Caco-2 (cell line): ENCODE measurements around the gene B3GLCT. TPM values are rescaled to one million over a fixed set of nuclear protein-coding genes. Genes with fewer than 3 reads are reported as not detected.

Source experiments
- BruUV-seq: library from RNA; stranded (reverse); fragments of 400-500 nt; replicated peaks from 2 replicates; lab custom pipeline; 2021; lab: Mats Ljungman, UMichigan
- CTCF ChIA-PET: fragments of 300-600 bp; sonication (Branson Sonifier 250); formaldehyde crosslinking; loops from one replicate; lab custom pipeline; 2022; ENCODE audit warnings: antibody characterized with exemption; lab: Charles Lee
- POLR2A ChIA-PET: fragments of 300-600 bp; sonication (Branson Sonifier 250); formaldehyde crosslinking; loops from one replicate; lab custom pipeline; 2022; ENCODE audit warnings: antibody characterized with exemption; lab: Charles Lee
- DNase-seq, 2 experiments: peaks; one replicate each; pipeline versions ENCODE4 v3.0.0 to v3.0.0-alpha.2; 2020 to 2022
- H3K27me3 ChIP-seq: replicated peaks from 2 replicates; pipeline ENCODE4 v1.6.0; 2011; ENCODE audit warnings: low read length; ENCODE audit not compliant: control insufficient read depth, insufficient read depth
- H3K36me3 ChIP-seq: 2 replicates; pipeline ENCODE4 v1.5.1; 2011; ENCODE audit warnings: low read length; ENCODE audit not compliant: control insufficient read depth, insufficient read depth
- H3K4me1 ChIP-seq: fragments of 250-450 bp; sonication (Bioruptor Pico); 2 replicates; pipeline ENCODE4 v1.5.1; 2020; ENCODE audit warnings: mild to moderate bottlenecking
- H3K4me3 ChIP-seq: 2 replicates; pipeline ENCODE4 v1.5.1; 2011; ENCODE audit warnings: low read depth, mild to moderate bottlenecking, control low read depth, low read length
- H3K9me3 ChIP-seq: fragments of 250-450 bp; sonication (Bioruptor Pico); 2 replicates; pipeline ENCODE4 v1.5.1; 2020; ENCODE audit warnings: mild to moderate bottlenecking, moderate library complexity
- H3K27ac Mint-ChIP-seq: one replicate; pipeline ENCODE4 v1.8.0; 2022; ENCODE audit warnings: mixed read lengths; ENCODE audit not compliant: unreplicated experiment
- H3K27me3 Mint-ChIP-seq: one replicate; pipeline ENCODE4 v1.8.0; 2022; ENCODE audit warnings: mixed read lengths; ENCODE audit not compliant: insufficient read depth, unreplicated experiment
- H3K36me3 Mint-ChIP-seq: one replicate; pipeline ENCODE4 v1.8.0; 2022; ENCODE audit warnings: mild to moderate bottlenecking, mixed read lengths; ENCODE audit not compliant: insufficient read depth, unreplicated experiment
- H3K4me1 Mint-ChIP-seq: one replicate; pipeline ENCODE4 v1.8.0; 2022; ENCODE audit warnings: low read depth, mixed read lengths; ENCODE audit not compliant: unreplicated experiment
- H3K4me3 Mint-ChIP-seq: one replicate; pipeline ENCODE4 v1.8.0; 2022; ENCODE audit warnings: mild to moderate bottlenecking, moderate library complexity, mixed read lengths; ENCODE audit not compliant: unreplicated experiment
- H3K9me3 Mint-ChIP-seq: one replicate; pipeline ENCODE4 v1.8.0; 2022; ENCODE audit warnings: mixed read lengths; ENCODE audit not compliant: unreplicated experiment
- intact Hi-C: fragments of 100-400 bp; cut with micrococcal nuclease; formaldehyde crosslinking; loops from one replicate; pipeline ENCODE4 v1.10.0; 2022; ENCODE audit not compliant: unreplicated experiment
- total RNA-seq: library from RNA; stranded (reverse); gene quantifications from 2 replicates; pipeline ENCODE4 v1.2.3, GENCODE V29; 2022
- TF ChIP-seq, protein P1 (sequence below), 2 experiments: fragments of 200-600 bp in 1 of 2; IDR thresholded peaks; 1 replicate in 1 of 2; 2 replicates in 1 of 2; pipeline versions ENCODE4 v1.5.1 to v1.8.0; 2011 to 2022; ENCODE audit warnings: antibody characterized with exemption in 1 of 2, control low read depth in 1 of 2, inconsistent platforms in 1 of 2, low read depth in 1 of 2, low read length in 1 of 2, mild to moderate bottlenecking in 1 of 2, moderate library complexity in 1 of 2; ENCODE audit not compliant: insufficient read depth in 1 of 2, severe bottlenecking in 1 of 2, unreplicated experiment in 1 of 2

B3GLCT gene
- total RNA-seq, 1 experiment from 2014 or later, result 4.5 TPM

DNA sequence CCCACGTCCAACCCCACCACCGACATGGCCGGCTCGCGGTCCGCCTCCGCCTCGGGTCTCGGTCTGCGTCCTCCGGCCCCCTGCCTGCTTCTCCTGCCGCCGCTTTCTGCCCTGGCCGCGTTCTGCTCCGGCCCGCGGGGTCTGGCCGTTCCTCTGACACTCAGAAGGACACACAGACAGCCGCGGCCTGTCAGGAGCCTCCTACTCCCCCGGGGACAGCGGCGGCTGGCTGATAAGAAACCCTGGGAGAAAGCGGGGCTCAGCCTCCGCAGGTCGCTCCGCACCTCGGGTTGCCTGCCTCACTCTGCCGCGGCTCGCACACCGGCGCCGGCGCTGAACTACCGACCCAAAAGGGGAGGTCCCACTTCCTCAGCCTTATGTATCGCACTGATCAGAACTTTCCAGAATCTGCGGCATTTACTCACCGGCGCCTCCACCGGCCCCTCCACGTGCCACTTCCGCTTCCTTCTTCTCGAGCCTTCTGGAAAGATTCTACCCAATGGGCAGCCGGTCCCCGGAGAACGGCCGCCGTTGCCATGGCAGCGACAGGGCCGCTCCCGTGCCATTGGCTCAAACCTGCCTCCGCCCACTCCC is 38.1 kb upstream of the B3GLCT start, which contains the start of gene HSPH1:
Gene HSPH1, minus strand, starts transcription at position 348 of the 594 bp plus-strand sequence. Its CDS starts 322 bp downstream, at position 26.
- peak within 1 kb of the TSS; percentile 98 for H3K4me3 Mint-ChIP-seq
- peaks cover 20% of the 10 kb centered on the region for H3K4me1 Mint-ChIP-seq
- peak; percentile 99 for DNase-seq
- ChIA-PET CTCF (interaction anchor here (1.5 kb wide), 1 partner anchor 38 kb away, joined by 4 read pairs; the partner anchor contains the start of gene B3GLCT), POLR2A (no interaction called here)
- H3K9me3 Mint-ChIP-seq, result no peaks in the 10 kb centered on the region
- Histone ChIP-seq H3K4me3 (peak within 1 kb of the TSS; percentile 91), H3K9me3 (no peaks in the 10 kb centered on the region), H3K36me3 (no peaks in the 10 kb centered on the region), H3K4me1 (peaks cover 18% of the 10 kb centered on the region; the same call in 1 of the 2 replicates), H3K27me3 (no peaks in the 10 kb centered on the region)
- peaks cover 52% of the 10 kb centered on the region for H3K36me3 Mint-ChIP-seq
- TF ChIP-seq, protein P1, sequence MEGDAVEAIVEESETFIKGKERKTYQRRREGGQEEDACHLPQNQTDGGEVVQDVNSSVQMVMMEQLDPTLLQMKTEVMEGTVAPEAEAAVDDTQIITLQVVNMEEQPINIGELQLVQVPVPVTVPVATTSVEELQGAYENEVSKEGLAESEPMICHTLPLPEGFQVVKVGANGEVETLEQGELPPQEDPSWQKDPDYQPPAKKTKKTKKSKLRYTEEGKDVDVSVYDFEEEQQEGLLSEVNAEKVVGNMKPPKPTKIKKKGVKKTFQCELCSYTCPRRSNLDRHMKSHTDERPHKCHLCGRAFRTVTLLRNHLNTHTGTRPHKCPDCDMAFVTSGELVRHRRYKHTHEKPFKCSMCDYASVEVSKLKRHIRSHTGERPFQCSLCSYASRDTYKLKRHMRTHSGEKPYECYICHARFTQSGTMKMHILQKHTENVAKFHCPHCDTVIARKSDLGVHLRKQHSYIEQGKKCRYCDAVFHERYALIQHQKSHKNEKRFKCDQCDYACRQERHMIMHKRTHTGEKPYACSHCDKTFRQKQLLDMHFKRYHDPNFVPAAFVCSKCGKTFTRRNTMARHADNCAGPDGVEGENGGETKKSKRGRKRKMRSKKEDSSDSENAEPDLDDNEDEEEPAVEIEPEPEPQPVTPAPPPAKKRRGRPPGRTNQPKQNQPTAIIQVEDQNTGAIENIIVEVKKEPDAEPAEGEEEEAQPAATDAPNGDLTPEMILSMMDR (IDR thresholded peaks at IDR 0.05; ENCODE audit: insufficient read depth in 1 of 2, low read depth in 1 of 2, low read length in 1 of 2, severe bottlenecking in 1 of 2, unreplicated experiment in 1 of 2), result peak; percentile 43 to 45
- H3K27ac Mint-ChIP-seq, result peak within 1 kb of the TSS; percentile 97
- intact Hi-C loops, result loop anchor here (1.0 to 5.0 kb wide), 3 partner anchors 11 to 1309 kb away; partner anchors contain the start of genes B3GLCT and UBL3
- H3K27me3 Mint-ChIP-seq, result no peaks in the 10 kb centered on the region
- BruUV-seq, result no TSS peak

DNA sequence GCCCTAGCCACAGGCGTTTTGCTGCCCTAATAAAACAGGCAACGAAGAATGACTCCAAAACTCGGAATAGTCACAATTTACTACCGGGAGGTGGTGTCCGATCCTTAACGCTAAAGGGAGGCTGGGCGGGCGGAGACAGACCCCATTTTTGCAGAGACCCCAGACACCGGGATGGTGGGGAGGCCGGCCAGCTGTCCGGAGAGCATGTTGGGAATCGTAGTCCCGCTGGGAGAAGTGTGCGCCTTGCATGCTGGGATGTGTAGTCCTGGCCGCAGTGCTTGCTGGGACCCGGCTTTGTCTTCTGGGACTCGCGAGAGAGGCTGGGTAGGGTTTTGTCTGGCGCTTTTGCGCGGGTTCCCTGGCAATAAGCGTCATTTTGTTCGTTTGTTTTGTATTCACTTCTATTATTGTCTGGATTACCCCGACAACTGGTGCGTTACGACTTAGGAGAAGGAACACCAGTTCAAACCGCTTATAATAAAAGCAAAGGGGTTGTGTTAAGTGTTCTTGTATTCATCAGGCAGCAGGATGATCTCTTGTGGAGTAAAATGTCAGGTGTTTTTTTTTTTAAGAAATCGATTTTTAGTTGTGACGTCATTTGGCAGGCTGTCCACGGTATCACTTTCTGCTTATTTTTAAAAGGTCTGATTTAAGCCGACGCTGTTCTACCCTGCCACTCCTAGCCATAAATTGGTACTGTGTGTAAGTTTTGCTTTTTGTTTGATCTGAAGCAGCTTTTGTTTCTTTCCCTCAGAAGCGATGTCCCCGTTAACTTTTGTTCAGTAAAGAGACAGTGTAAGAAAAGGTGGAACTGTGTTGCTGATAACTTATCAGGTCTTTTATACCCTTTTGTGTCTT is 37.4 kb upstream of the B3GLCT start:
- H3K4me1 ChIP-seq, result peaks cover 22% of the 10 kb centered on the region
- H3K36me3 ChIP-seq, result no peaks in the 10 kb centered on the region
- intact Hi-C loops, result loop anchor here (1.0 to 5.0 kb wide), 3 partner anchors 10 to 1310 kb away; partner anchors contain the start of genes B3GLCT and UBL3
- BruUV-seq, result TSS peak; percentile 97
- CTCF ChIA-PET, result no interaction called here
- DNase-seq, result peak; percentile 96 to 99
- no peaks in the 10 kb centered on the region for H3K9me3 ChIP-seq
- Mint-ChIP-seq H3K36me3 (peaks cover 45% of the 10 kb centered on the region), H3K4me3 (peak overlapping the region; percentile 98), H3K9me3 (no peaks in the 10 kb centered on the region), H3K27ac (peak overlapping the region; percentile 97), H3K27me3 (no peaks in the 10 kb centered on the region), H3K4me1 (peaks cover 20% of the 10 kb centered on the region)
- H3K27me3 ChIP-seq, result no peaks in the 10 kb centered on the region
- TF ChIP-seq, protein P1 (IDR thresholded peaks at IDR 0.05; ENCODE audit: insufficient read depth in 1 of 2, low read depth in 1 of 2, low read length in 1 of 2, severe bottlenecking in 1 of 2, unreplicated experiment in 1 of 2), result no peak
- H3K4me3 ChIP-seq, result peak overlapping the region; percentile 91
- POLR2A ChIA-PET, result no interaction called here

DNA sequence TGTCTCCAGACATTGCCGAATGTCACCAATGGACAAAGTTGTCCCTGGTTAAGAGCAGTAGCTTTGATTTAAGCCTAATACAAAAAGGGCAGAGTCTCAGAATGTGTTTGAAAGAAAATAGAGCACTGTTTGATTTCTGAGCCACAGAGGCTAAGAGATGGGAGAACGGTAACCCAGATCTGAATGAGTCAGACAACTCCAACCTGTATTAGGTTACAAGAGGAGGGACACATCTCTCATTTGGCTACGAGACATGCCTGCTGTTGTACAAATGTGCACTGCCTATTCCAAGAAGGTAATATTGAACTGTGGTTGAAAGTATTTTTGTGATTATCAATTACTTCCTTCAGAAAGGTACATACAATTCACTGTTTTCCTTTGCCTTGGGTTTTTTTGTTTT is 33.2 kb upstream of the B3GLCT start:
- H3K27ac Mint-ChIP-seq, result no peak overlapping the region
- peaks cover 15% of the 10 kb centered on the region for H3K9me3 Mint-ChIP-seq
- no peaks in the 10 kb centered on the region for H3K27me3 Mint-ChIP-seq
- Histone ChIP-seq H3K9me3 (no peaks in the 10 kb centered on the region), H3K27me3 (no peaks in the 10 kb centered on the region), H3K36me3 (no peaks in the 10 kb centered on the region), H3K4me3 (no peak overlapping the region), H3K4me1 (peaks cover 18% of the 10 kb centered on the region)
- CTCF ChIA-PET, result interaction anchor here (0.7 kb wide), 1 partner anchor 33 kb away, joined by 7 read pairs; the partner anchor contains the start of gene B3GLCT
- no TSS peak for BruUV-seq
- H3K4me3 Mint-ChIP-seq, result no peak overlapping the region
- TF ChIP-seq, protein P1 (IDR thresholded peaks at IDR 0.05; ENCODE audit: insufficient read depth in 1 of 2, low read depth in 1 of 2, low read length in 1 of 2, severe bottlenecking in 1 of 2, unreplicated experiment in 1 of 2), result no peak
- peaks cover 11% of the 10 kb centered on the region for H3K4me1 Mint-ChIP-seq
- no peak for DNase-seq
- intact Hi-C loops, result no loop called here
- peaks cover 13% of the 10 kb centered on the region for H3K36me3 Mint-ChIP-seq
- POLR2A ChIA-PET, result interaction anchor here (0.6 kb wide), 1 partner anchor 1029 kb away, joined by 6 read pairs; no protein-coding TSS in a partner anchor
